Left forelimb (tissue), 1 donor: ENCODE data around the gene RPP30.
"Not testable (repeated sequence)": the region's sequence is repeated elsewhere in the genome, so short reads cannot be mapped to it uniquely, and the experiment has no call there.

ENCODE experiments used
- DNase-seq: peaks from one replicate; pipeline ENCODE4 v3.0.0-alpha.2; 2018; ENCODE audit warnings: low spot score

The RPP30 gene

GRCh38 chr10:90872648-90873020 lies 860 bp downstream of the RPP30 start:
- no peak for DNase-seq

- DNase-seq, result no peak
Measured at GRCh38 chr10:90879062-90879461, 7.3 kb downstream of the RPP30 start.

- DNase-seq, result not testable (repeated sequence)
Measured at GRCh38 chr10:90880059-90880719, 8.4 kb downstream of the RPP30 start.

- no peak for DNase-seq
Measured at GRCh38 chr10:90884431-90884830, 12.7 kb downstream of the RPP30 start.

GRCh38 chr10:90885176-90885575 lies 13.4 kb downstream of the RPP30 start:
- DNase-seq, result no peak

- no peak for DNase-seq
Measured at GRCh38 chr10:90887555-90887954, 15.8 kb downstream of the RPP30 start.

GRCh38 chr10:90888387-90888786 lies 16.6 kb downstream of the RPP30 start:
- DNase-seq, result no peak

- no peak for DNase-seq
Measured at GRCh38 chr10:90889636-90890035, 17.9 kb downstream of the RPP30 start.

GRCh38 chr10:90890347-90890746 lies 18.6 kb downstream of the RPP30 start:
- DNase-seq, result no peak

GRCh38 chr10:90893190-90893589 lies 21.4 kb downstream of the RPP30 start:
- DNase-seq, result no peak

- not testable (repeated sequence) for DNase-seq
Measured at GRCh38 chr10:90896916-90897315, 25.1 kb downstream of the RPP30 start.

GRCh38 chr10:90905925-90906324 lies 34.2 kb downstream of the RPP30 start:
- no peak for DNase-seq

- no peak for DNase-seq
Measured at GRCh38 chr10:90906596-90906995, 34.8 kb downstream of the RPP30 start.

GRCh38 chr10:90911133-90912051 lies 39.6 kb downstream of the RPP30 start:
- peak; percentile 72 for DNase-seq

- no peak for DNase-seq
Measured at GRCh38 chr10:90912174-90912573, 40.4 kb downstream of the RPP30 start.

GRCh38 chr10:90912854-90913479 lies 41.2 kb downstream of the RPP30 start:
- DNase-seq, result no peak

GRCh38 chr10:90913774-90914420 lies 42.1 kb downstream of the RPP30 start:
- no peak for DNase-seq

GRCh38 chr10:90914992-90915765 lies 43.4 kb downstream of the RPP30 start:
- DNase-seq, result no peak

- no peak for DNase-seq
Measured at GRCh38 chr10:90915766-90916075, 43.9 kb downstream of the RPP30 start.

- DNase-seq, result no peak
Measured at GRCh38 chr10:90916392-90917237, 44.8 kb downstream of the RPP30 start.
